Medulla oblongata (tissue), 1 donor: ENCODE data around the gene MGARP.
A peak's percentile ranks its signal among the peaks of the same experiment; 100 is the strongest.
"Not testable (repeated sequence)": the region's sequence is repeated elsewhere in the genome, so short reads cannot be mapped to it uniquely, and the experiment has no call there.

Experiments
- DNase-seq: peaks from one replicate; pipeline ENCODE4 v3.0.0-alpha.2; 2015; ENCODE audit errors: extremely low spot score

MGARP gene

GRCh38 chr4:139295942-139296299, 15.9 kb upstream of the MGARP start:
- no peak for DNase-seq

- DNase-seq: peak; percentile 97
Measured at GRCh38 chr4:139295206-139295941, 15.3 kb upstream of the MGARP start.

- DNase-seq: no peak
Measured at GRCh38 chr4:139286186-139286698, 6.2 kb upstream of the MGARP start.

GRCh38 chr4:139282721-139283075, 2.7 kb upstream of the MGARP start:
- no peak for DNase-seq

GRCh38 chr4:139282065-139282720, 2.2 kb upstream of the MGARP start:
- DNase-seq: no peak

- peak; percentile 3 for DNase-seq
Measured at GRCh38 chr4:139278912-139279759, 889 bp downstream of the MGARP start.

GRCh38 chr4:139278485-139278884, 1.5 kb downstream of the MGARP start:
- DNase-seq: no peak

GRCh38 chr4:139275281-139275735, 4.7 kb downstream of the MGARP start:
- no peak for DNase-seq

GRCh38 chr4:139274790-139275189, 5.2 kb downstream of the MGARP start:
- no peak for DNase-seq

- no peak for DNase-seq
Measured at GRCh38 chr4:139273835-139274234, 6.2 kb downstream of the MGARP start.

- DNase-seq: no peak
Measured at GRCh38 chr4:139267301-139267700, 12.7 kb downstream of the MGARP start.

GRCh38 chr4:139266583-139267257, 13.3 kb downstream of the MGARP start:
- peak; percentile 64 for DNase-seq

- no peak for DNase-seq
Measured at GRCh38 chr4:139266208-139266582, 13.8 kb downstream of the MGARP start.

- DNase-seq: no peak
Measured at GRCh38 chr4:139265654-139266053, 14.4 kb downstream of the MGARP start.

GRCh38 chr4:139256349-139256748, 23.7 kb downstream of the MGARP start:
- no peak for DNase-seq

- not testable (repeated sequence) for DNase-seq
Measured at GRCh38 chr4:139255581-139255980, 24.4 kb downstream of the MGARP start.

GRCh38 chr4:139253713-139254112, 26.3 kb downstream of the MGARP start:
- DNase-seq: no peak

GRCh38 chr4:139253046-139253445, 27.0 kb downstream of the MGARP start:
- no peak for DNase-seq

- no peak for DNase-seq
Measured at GRCh38 chr4:139247700-139248238, 32.3 kb downstream of the MGARP start.

- DNase-seq: no peak
Measured at GRCh38 chr4:139247241-139247640, 32.8 kb downstream of the MGARP start.

- no peak for DNase-seq
Measured at GRCh38 chr4:139246166-139246565, 33.9 kb downstream of the MGARP start.

- DNase-seq: no peak
Measured at GRCh38 chr4:139245590-139245989, 34.4 kb downstream of the MGARP start.
